ENCODE results near the gene SRCAP.

Gene SRCAP

DNA sequence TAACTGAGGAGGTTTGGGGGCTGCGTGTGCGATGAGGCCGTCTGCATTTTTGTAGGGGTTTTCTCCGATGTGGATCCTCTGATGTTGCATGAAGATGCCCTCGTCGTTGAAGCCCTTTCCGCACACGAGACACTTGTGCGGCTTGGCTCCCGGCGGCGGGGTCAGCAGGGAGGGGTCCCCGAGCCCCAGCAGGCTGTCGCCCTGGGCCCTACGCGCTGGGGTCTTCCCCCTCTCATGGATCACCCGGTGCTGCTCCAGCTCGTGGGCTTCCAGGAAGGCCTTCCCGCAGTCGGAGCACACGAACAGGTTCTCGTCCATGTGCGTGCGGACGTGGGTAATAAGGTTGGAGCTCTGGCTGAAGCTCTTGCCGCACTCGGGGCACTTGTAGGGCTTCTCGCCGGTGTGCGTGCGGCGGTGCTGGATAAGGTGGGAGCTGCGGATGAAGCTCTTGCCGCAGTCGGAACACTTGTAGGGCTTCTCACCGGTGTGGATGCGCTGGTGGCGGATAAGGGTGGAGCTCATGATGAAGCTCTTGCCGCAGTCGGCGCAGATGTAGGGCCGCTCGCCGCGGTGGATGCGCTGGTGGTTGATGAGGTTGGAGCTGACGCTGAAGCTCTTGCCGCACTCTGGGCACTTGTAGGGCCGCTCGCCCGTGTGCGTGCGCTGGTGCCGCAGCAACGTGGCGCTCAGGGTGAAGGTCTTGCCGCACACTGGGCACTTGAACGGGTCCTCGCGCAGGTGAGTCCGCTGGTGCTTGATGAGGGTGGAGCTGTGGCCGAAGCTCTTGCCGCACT, 83.7 kb downstream of the SRCAP start:
- Histone ChIP-seq H3K9me3 (ENCODE audit: severe bottlenecking) (no peaks in the 10 kb centered on the region), H3K4me3 (ENCODE audit: severe bottlenecking) (no peak overlapping the region), H3K27me3 (ENCODE audit: insufficient read depth, poor library complexity, severe bottlenecking) (no peaks in the 10 kb centered on the region), H3K36me3 (ENCODE audit: low read depth) (peaks cover 20% of the 10 kb centered on the region), H3K4me1 (ENCODE audit: insufficient read depth, poor library complexity, severe bottlenecking) (peaks cover 6% of the 10 kb centered on the region), H3K27ac (ENCODE audit: poor library complexity, severe bottlenecking) (no peak overlapping the region)
- TF ChIP-seq, protein P1, sequence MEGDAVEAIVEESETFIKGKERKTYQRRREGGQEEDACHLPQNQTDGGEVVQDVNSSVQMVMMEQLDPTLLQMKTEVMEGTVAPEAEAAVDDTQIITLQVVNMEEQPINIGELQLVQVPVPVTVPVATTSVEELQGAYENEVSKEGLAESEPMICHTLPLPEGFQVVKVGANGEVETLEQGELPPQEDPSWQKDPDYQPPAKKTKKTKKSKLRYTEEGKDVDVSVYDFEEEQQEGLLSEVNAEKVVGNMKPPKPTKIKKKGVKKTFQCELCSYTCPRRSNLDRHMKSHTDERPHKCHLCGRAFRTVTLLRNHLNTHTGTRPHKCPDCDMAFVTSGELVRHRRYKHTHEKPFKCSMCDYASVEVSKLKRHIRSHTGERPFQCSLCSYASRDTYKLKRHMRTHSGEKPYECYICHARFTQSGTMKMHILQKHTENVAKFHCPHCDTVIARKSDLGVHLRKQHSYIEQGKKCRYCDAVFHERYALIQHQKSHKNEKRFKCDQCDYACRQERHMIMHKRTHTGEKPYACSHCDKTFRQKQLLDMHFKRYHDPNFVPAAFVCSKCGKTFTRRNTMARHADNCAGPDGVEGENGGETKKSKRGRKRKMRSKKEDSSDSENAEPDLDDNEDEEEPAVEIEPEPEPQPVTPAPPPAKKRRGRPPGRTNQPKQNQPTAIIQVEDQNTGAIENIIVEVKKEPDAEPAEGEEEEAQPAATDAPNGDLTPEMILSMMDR (IDR thresholded peaks at IDR 0.05; ENCODE audit: poor library complexity, severe bottlenecking), result no peak
- ATAC-seq (ENCODE audit: low read depth) (no peak), DNase-seq (ENCODE audit: low spot score) (peak; percentile 61)

DNA sequence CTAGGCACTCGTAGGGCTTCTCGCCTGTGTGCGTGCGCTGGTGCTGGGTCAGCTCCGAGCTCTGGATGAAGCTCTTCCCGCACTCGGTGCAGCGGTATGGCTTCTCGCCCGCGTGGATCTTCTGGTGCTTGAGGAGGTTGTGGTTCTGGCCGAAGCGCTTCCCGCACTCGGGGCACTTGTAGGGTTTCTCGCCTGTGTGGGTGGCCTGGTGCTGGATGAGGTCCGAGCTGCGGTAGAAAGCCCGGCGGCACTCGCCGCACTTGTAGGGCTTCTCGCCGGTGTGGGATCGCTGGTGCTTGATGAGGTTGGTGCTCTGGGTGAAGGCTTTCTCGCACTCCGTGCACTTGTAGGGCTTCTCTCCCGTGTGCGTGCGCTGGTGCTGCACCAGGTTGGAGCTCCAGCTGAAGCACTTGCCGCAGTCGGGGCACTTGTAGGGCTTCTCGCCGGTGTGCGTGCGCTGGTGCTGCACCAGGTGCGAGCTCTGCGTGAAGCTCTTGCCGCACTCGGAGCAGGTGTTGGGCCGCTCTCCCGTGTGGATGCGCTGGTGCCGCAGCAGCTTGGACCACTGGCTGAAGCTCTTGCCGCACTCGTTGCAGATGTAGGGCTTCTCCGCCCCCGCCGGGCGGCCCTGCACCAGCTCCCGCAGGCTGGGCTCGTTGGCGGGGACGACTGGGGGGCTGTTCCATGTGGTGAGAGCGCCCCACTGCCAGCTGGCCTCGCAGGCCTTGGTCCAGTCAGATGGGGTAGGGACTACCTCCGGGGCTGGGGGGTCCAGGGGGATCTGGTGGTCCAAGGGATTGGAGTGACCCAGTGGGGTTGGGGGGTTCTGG, 84.5 kb downstream of the SRCAP start:
- Histone ChIP-seq H3K9me3 (ENCODE audit: severe bottlenecking) (no peaks in the 10 kb centered on the region), H3K36me3 (ENCODE audit: low read depth) (peaks cover 20% of the 10 kb centered on the region), H3K4me3 (ENCODE audit: severe bottlenecking) (no peak overlapping the region), H3K27ac (ENCODE audit: poor library complexity, severe bottlenecking) (no peak overlapping the region), H3K4me1 (ENCODE audit: insufficient read depth, poor library complexity, severe bottlenecking) (peaks cover 9% of the 10 kb centered on the region), H3K27me3 (ENCODE audit: insufficient read depth, poor library complexity, severe bottlenecking) (no peaks in the 10 kb centered on the region)
- TF ChIP-seq, protein P1 (IDR thresholded peaks at IDR 0.05; ENCODE audit: poor library complexity, severe bottlenecking), result no peak
- peak; percentile 69 for DNase-seq (ENCODE audit: low spot score)
- ATAC-seq (ENCODE audit: low read depth), result no peak

DNA sequence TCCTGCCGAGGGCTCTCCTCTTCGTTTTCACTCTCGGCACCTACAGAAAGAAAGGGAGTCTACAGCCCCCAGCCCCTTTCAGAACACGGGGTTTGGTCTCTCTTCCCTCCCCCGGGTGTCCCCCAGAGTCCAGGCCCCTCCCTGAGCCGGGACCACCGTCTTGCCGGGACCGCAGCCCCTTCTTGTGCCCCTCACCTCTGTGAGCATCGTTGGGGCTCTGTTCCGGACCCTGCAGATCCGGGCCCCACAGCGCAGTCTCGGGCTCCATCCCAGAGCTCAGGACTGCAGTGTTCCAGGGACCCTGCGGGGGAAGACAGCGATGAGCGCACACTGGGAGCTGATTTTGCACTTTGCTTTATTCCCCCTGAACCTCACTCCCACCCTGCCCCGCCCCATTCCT, 85.2 kb downstream of the SRCAP start:
- Histone ChIP-seq H3K27me3 (ENCODE audit: insufficient read depth, poor library complexity, severe bottlenecking) (no peaks in the 10 kb centered on the region), H3K4me1 (ENCODE audit: insufficient read depth, poor library complexity, severe bottlenecking) (peaks cover 9% of the 10 kb centered on the region), H3K27ac (ENCODE audit: poor library complexity, severe bottlenecking) (no peak overlapping the region), H3K36me3 (ENCODE audit: low read depth) (peaks cover 20% of the 10 kb centered on the region), H3K4me3 (ENCODE audit: severe bottlenecking) (no peak overlapping the region), H3K9me3 (ENCODE audit: severe bottlenecking) (no peaks in the 10 kb centered on the region)
- ATAC-seq (ENCODE audit: low read depth), result no peak
- DNase-seq (ENCODE audit: low spot score), result no peak
- TF ChIP-seq, protein P1 (IDR thresholded peaks at IDR 0.05; ENCODE audit: poor library complexity, severe bottlenecking), result no peak

DNA sequence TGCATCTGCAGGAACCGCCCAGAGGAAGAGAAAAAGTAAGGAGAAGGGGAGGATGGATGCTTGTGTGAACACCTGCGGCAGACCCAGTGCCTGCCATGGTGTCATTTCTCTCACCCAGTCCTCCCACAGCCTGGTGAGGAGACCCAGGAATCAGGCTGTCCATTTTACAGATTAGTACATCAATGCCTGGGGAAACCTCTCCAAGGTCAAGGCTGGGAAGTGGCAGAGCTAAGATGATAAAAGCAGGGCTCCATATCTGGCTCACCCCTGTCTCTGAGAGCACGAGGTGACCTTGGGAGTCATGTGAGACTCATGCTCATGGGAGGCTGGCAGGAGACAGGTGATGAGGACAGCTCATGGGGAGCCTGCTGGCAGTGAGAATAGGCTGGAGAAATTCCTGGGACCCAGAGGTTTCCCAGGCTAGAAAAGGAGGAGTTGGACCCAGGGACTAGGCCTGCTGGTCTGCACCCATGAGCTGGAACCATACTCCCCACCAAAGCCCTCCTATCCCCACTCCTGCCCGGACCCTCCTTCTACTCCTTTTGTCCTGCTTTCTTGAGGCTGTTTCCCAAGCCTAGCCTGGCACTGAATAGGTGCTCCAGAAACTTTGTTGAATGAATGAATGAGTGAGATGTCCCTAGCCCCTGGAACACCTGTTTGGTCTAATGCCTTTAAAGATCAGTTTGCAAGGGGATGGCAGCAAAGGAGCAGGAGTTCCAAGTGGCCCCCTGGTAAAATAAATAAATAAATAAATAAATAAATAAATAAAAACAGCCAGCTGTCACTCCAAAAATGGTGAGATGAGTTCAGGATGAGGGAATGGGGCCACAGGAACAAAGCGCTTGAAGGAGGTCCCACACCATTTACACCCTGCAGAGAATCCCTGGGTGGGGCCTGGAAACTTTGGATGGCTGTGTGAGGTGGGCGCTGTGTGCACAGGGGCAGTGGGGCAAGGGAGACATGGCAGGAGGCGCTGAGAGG, 86.4 kb downstream of the SRCAP start:
- Histone ChIP-seq H3K36me3 (ENCODE audit: low read depth) (peaks cover 20% of the 10 kb centered on the region), H3K27me3 (ENCODE audit: insufficient read depth, poor library complexity, severe bottlenecking) (no peaks in the 10 kb centered on the region), H3K27ac (ENCODE audit: poor library complexity, severe bottlenecking) (peak overlapping the region; percentile 76), H3K4me3 (ENCODE audit: severe bottlenecking) (peak overlapping the region; percentile 99), H3K4me1 (ENCODE audit: insufficient read depth, poor library complexity, severe bottlenecking) (peaks cover 9% of the 10 kb centered on the region), H3K9me3 (ENCODE audit: severe bottlenecking) (no peaks in the 10 kb centered on the region)
- ATAC-seq (ENCODE audit: low read depth), result no peak
- DNase-seq (ENCODE audit: low spot score), result no peak
- TF ChIP-seq, protein P1 (IDR thresholded peaks at IDR 0.05; ENCODE audit: poor library complexity, severe bottlenecking), result no peak
